Measurements from ENCODE around the gene TYMP. TPM values are rescaled to one million over a fixed set of nuclear protein-coding genes. Genes with fewer than 3 reads are reported as not detected.

Gene TYMP
- polyA plus RNA-seq, 2 of the 4 experiments (the other 2 are of a cell fraction) = 5.9 to 9.0 TPM

DNA sequence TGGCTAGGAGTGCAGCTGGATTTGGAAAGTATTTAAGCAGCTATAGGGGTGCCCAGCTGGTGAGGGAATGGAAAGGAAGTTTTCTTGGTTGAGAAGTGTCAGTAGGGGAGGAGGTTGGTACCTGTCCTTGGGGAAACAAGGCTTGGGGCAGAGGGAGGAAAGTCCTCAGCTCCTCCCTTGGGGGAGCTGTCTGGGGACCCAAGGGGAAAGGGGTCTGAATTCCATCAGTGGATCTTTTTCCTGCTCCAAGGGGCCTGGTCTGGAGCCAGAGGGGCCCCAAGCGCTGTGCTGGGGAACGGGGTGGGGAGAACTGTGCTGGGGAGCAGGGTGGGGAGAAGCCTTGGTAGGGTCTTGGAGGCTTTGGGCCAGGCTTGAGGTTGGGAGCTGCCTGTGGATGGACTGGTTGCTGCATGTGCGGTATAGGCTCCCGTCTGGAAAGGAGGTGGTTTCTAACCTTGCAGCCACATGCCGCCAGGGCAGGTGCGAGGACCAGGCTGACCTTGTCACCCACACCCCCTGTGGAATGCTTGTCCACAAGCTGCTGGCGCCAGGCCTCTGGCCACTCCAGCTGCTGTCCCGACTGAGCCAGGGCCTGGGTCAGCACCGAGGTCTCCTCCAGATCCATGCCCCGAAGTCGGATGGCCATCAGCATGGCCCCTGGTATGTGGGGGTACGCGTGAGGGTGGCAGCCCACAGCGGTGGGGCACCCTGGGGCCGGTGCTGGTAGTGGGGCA lies 963 bp downstream of the TYMP start:
- peaks cover 30% of the 10 kb centered on the region for H3K4me1 ChIP-seq

DNA sequence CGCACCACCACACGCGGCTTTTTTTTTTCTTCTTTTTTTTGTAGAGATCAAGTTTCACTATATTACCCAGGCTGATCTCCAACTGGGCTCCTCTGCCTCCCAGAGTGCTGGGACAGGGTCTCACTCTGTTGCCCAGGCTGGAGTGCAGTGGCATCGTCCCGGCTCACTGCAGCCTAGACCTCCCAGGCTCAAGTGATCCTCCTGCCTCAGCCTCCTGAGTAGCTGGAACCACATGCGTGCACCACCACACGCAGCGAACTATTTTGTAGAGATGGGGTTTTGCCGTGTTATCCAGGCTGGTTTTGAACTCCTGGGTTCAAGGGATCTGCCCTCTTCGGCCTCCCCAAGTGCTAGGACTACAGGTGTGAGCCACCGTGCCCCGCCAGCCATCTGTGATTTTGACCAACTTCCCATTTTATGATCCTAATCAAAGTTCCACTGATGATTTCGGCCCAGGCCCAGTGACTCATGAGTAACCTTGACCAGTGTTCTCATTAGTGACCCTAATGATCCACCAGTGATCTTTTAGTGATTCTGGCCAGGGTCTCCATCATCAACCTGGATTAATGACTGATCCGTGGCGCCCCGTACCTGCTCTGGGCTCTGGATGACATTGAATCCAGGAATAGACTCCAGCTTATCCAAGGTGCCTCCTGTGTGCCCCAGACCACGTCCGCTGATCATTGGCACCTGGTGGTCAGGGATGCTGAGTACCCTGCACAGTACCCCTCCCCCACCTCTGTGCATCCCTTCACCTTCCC lies 1.7 kb downstream of the TYMP start:
- no peak overlapping the region for H3K4me3 ChIP-seq
- H3K9me3 ChIP-seq = no peaks in the 10 kb centered on the region
- ATAC-seq (no peak), DNase-seq (ENCODE audit: low read depth in 1 of 2, low spot score in 1 of 2) (no peak), FAIRE-seq (no peak)
- peaks cover 24% of the 10 kb centered on the region for H3K4me1 ChIP-seq
- TF ChIP-seq CBX8 (IDR thresholded peaks at IDR 0.05) (no peak), MAZ (IDR thresholded peaks at IDR 0.05; ENCODE audit: borderline replicate concordance, low read depth, low read length) (no peak), POLR2A (IDR thresholded peaks at IDR 0.05; ENCODE audit: low read length) (peak; percentile 13; the same call in 1 of the 2 replicates), HEYL (CRISPR knock-in tag; IDR thresholded peaks at IDR 0.05) (no peak), MYC (IDR thresholded peaks at IDR 0.05; ENCODE audit: borderline replicate concordance, low read length) (no peak)
- TF ChIP-seq, protein P1, sequence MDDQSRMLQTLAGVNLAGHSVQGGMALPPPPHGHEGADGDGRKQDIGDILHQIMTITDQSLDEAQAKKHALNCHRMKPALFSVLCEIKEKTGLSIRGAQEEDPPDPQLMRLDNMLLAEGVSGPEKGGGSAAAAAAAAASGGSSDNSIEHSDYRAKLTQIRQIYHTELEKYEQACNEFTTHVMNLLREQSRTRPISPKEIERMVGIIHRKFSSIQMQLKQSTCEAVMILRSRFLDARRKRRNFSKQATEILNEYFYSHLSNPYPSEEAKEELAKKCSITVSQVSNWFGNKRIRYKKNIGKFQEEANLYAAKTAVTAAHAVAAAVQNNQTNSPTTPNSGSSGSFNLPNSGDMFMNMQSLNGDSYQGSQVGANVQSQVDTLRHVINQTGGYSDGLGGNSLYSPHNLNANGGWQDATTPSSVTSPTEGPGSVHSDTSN (IDR thresholded peaks at IDR 0.05) = 0 out of 2 replicates have a peak, but pooled peaks have one; percentile 34
- TF ChIP-seq, protein P2, sequence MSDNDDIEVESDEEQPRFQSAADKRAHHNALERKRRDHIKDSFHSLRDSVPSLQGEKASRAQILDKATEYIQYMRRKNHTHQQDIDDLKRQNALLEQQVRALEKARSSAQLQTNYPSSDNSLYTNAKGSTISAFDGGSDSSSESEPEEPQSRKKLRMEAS (IDR thresholded peaks at IDR 0.05) = 0 out of 2 replicates have a peak, but pooled peaks have one; percentile 9
- WGBS (ENCODE audit: missing lambda C conversion rate) = 96% methylated on average over 13 of the region's 18 CpGs
- ChIA-PET POLR2A (interaction anchor here (0.9 to 2.4 kb wide), 3 partner anchors 11 to 35 kb away, joined by 3 to 13 read pairs (median 3); partner anchors contain the start of genes LMF2 and SYCE3), CTCF (interaction anchor here (0.7 to 3.0 kb wide), 6 partner anchors 10 to 286 kb away, joined by 3 to 19 read pairs (median 4); partner anchors contain the start of gene SYCE3)
- H3K27ac ChIP-seq = peak overlapping the region in 1 of 2 experiments; percentile 99; a peak in 1 of 6 replicates
- peak overlapping the region; percentile 96; the same call in 2 of the 3 replicates for H3K4me2 ChIP-seq

More for the DNA sequence above, 963 bp downstream of the TYMP start:
- 100% methylated on average over 3 of the region's 15 CpGs for WGBS (ENCODE audit: missing lambda C conversion rate)
- FAIRE-seq = no peak
- Histone ChIP-seq H3K4me2 (peak overlapping the region; percentile 92), H3K4me3 (peak overlapping the region; percentile 64; the same call in 2 of the 3 replicates), H3K9me3 (no peaks in the 10 kb centered on the region), H3K27ac (peak overlapping the region in 1 of 2 experiments; percentile 98; a peak in 4 of 6 replicates)
- DNase-seq (ENCODE audit: low read depth in 1 of 2, low spot score in 1 of 2) = no peak
- TF ChIP-seq TFCP2L1 (CRISPR knock-in tag; IDR thresholded peaks at IDR 0.05) = no peak
- TF ChIP-seq, protein P1 (IDR thresholded peaks at IDR 0.05) = peak; percentile 31; the same call in 1 of the 2 replicates
- CTCF ChIA-PET = interaction anchor here (0.9 to 3.0 kb wide), 4 partner anchors 10 to 92 kb away, joined by 3 to 19 read pairs (median 4); partner anchors contain the start of gene SYCE3
- no peak for ATAC-seq
- POLR2A ChIA-PET = interaction anchor here (0.9 to 1.2 kb wide), 2 partner anchors 21 to 34 kb away, joined by 3 read pairs; partner anchors contain the start of genes LMF2 and SYCE3

DNA sequence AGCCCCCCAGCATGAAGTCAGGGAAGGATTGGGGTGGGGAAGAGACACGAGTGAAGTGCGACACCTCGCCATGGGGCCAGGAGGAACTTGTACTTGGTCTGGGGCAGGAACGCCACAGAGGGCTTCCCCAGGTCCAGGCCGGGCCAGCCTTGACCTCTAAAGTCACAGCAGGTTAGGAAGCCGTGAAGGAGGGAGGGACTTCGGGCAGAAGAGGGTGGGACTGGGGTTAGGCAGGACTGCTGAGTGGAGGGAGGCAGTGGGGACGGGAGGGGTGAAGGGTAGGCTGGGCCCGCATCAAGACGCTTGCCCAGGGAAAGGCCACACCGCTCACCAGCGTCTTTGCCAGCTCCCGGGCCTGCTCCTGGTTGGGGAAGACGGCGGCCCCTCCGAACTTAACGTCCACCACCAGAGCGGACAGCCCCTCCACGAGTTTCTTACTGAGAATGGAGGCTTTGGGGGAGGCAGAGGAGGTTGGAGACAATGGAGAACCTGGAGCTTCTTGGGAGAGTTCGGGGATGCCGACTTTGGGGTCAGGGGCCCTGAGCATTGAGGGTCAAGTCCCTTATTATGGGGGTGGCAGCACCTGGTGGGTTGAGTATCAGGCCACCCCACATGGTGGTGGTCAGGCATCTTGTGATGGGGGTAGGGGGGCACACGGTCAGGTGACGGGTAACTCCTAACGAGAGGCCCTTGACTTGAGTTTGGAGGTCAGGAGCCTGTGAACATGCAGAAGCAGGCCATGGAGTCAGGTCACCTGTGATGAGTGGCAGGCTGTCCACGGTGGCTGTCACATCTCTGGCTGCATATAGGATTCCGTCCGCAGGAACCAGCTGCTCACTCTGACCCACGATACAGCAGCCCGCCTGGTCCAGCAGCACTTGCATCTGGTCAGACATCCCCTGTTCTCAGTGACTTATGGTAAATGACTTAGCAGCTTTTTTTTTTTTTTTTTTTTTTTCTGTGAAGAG lies 2.7 kb downstream of the TYMP start:
- Histone ChIP-seq H3K4me2 (peak overlapping the region; percentile 96), H3K4me1 (peaks cover 20% of the 10 kb centered on the region), H3K9me3 (no peaks in the 10 kb centered on the region), H3K27ac (peak overlapping the region; percentile 92 to 99), H3K4me3 (peak overlapping the region; percentile 70)
- 43% methylated on average over 28 of the region's 29 CpGs for WGBS (ENCODE audit: missing lambda C conversion rate)
- CTCF ChIA-PET = interaction anchor here (0.5 to 3.0 kb wide), 4 partner anchors 18 to 286 kb away, joined by 3 to 19 read pairs (median 4); partner anchors contain the start of gene SYCE3
- ATAC-seq (peak; percentile 17 to 56; a peak in 5 of 6 replicates), FAIRE-seq (no peak), DNase-seq (ENCODE audit: low read depth in 1 of 2, low spot score in 1 of 2) (peak; percentile 44 to 84)
- no peak for TF ChIP-seq KDM5A (IDR thresholded peaks at IDR 0.05)
- TF ChIP-seq, protein P3, sequence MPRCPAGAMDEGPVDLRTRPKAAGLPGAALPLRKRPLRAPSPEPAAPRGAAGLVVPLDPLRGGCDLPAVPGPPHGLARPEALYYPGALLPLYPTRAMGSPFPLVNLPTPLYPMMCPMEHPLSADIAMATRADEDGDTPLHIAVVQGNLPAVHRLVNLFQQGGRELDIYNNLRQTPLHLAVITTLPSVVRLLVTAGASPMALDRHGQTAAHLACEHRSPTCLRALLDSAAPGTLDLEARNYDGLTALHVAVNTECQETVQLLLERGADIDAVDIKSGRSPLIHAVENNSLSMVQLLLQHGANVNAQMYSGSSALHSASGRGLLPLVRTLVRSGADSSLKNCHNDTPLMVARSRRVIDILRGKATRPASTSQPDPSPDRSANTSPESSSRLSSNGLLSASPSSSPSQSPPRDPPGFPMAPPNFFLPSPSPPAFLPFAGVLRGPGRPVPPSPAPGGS (IDR thresholded peaks at IDR 0.05) = 0 out of 3 replicates have a peak, but pooled peaks have one; percentile 3
- TF ChIP-seq, protein P4, sequence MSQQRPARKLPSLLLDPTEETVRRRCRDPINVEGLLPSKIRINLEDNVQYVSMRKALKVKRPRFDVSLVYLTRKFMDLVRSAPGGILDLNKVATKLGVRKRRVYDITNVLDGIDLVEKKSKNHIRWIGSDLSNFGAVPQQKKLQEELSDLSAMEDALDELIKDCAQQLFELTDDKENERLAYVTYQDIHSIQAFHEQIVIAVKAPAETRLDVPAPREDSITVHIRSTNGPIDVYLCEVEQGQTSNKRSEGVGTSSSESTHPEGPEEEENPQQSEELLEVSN (IDR thresholded peaks at IDR 0.05; ENCODE audit: borderline replicate concordance, low read depth) = no peak
- TF ChIP-seq, protein P1 (IDR thresholded peaks at IDR 0.05) = peak; percentile 33
- TF ChIP-seq POLR2A (IDR thresholded peaks at IDR 0.05; ENCODE audit: low read length) = peak; percentile 29; the same call in 1 of the 2 replicates
- POLR2A ChIA-PET = interaction anchor here (0.6 to 2.4 kb wide), 5 partner anchors 12 to 590 kb away, joined by 3 to 13 read pairs (median 3); partner anchors contain the start of genes KLHDC7B, LMF2 and NCAPH2

Data from A549 (cell line).